ENCODE measurements around the gene BNIP5.
"Not testable (repeated sequence)": the region's sequence is repeated elsewhere in the genome, so short reads cannot be mapped to it uniquely, and the experiment has no call there.

The BNIP5 gene

DNA sequence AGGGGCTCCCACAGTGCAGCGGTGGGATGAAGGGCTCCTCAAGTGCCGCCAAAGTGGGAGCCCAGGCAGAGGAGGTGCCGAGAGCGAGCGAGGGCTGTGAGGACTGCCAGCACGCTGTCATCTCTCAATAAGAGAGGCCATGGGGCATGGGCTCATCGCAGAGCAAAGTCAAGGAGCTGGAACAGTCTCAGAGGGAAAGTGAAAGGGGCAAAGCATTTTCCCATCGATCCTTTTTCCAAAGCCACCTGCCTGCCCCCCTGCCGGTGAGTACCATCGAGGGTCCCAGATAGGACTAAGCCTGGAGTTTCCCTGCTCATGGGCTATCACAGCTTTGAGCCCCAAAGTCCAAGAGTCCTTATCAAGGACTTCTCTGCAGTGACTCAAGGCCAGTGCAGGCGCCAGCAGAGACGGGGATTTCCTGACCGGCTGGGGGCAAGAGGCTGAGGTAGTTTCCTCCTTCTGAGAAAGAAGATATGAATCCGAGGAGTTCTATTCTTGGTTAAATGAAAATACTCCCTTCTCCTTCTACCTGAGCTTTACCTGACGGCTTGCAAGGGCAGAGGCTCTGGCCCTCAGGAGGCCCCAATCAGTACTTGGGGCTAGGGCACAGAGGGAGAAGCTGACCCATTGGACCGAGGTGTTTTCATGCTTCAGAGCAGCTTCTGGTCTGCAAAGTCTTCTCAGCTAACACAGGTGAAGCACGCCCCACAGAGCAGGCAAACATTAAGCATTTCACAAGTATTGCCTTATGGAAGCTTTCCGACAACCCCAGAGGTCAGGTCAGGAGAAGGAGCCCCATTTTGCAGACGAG lies 28.2 kb upstream of the BNIP5 start:
- DNase-seq, result no peak

DNA sequence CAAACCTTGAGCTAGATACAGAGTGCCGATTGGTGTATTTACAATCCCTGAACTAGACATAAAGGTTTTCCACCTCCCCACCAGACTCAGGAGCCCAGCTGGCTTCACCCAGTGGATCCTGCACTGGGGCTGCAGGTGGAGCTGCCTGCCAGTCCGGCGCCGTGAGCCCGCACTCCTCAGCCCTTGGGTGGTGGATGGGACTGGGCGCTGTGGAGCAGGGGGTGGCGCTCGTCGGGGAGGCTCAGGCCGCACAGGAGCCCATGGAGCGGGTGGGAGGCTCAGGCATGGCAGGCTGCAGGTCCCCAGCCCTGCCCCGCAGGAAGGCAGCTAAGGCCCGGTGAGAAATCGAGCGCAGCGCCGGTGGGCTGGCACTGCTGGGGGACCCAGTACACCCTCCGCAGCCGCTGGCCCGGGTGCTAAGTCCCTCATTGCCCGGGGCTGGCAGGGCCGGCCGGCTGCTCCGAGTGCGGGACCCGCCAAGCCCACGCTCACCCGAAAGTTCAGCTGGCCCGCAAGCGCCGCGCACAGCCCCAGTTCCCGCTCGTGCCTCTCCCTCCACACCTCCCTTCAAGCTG lies 27.5 kb upstream of the BNIP5 start:
- not testable (repeated sequence) for DNase-seq

DNA sequence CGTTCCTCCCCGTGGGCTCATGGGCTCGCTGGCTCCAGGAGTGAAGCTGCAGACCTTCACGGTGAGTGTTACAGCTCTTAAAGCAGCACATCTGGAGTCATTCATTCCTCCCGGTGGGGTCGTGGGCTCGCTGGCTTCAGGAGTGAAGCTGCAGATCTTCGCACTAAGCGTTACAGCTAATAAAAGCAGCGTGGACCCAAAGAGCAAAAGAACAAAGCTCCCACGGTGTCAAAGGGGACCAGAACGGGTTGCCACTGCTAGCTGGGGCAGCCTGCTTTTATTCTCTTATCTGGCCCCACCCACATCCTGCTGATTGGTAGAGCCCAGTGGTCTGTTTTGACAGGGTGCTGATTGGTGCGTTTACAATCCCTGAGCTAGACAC lies 26.7 kb upstream of the BNIP5 start:
- not testable (repeated sequence) for DNase-seq

DNA sequence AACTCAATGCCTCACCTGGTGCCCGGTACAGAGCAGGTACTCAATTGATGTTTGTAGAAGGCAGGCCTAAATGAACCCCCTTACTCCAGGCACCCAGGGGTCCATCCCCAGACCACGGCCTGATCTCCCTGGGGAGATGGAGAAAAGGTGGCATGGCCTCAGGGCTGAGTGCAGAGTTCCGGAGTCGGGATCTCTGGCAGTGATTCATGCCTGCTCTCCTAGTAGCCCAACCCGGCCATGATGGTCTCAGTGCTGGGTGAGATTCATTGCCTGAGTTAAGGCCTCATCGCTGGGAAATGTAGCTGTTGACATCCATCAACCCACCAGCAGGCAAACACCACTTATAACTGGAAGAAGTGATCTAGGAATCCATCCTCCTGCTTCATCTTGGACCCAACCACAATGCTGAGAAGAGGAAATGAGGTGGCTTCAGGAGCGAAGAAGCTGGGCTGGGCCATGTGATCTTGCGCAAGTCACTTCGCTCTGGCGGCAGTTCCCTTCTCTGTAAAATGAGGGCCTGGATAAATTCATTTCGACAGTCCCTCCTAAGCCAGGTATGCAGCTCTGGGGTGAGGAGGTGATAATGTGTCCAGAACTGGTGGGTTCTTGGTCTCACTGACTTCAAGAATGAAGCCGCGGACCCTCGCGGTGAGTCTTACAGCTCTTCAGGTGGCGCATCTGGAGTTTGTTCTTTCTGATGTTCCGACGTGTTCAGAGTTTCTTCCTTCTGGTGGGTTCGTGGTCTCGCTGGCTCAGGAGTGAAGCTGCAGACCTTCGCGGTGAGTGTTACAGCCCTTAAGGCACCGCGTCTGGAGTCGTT lies 26.1 kb upstream of the BNIP5 start:
- no peak for DNase-seq

DNA sequence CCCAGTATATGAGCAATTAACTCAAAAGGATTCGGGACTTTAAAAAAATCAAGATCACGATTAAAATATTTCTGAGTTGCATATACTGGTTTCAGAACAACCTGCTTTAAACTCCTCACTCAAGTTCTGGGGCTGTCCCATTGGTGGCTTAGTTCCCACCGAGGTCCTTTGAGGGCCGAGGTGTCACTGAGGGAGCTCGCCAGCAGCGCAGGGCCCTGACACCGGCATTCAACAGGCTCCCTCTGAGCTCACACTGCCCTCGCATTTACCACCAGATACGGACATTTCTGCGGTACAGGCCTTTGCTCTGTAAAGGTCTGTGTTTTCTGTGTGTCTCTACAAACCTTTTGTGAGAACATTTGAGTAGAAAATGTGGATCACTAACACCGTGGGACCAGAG lies 24.4 kb upstream of the BNIP5 start:
- DNase-seq, result no peak

DNA sequence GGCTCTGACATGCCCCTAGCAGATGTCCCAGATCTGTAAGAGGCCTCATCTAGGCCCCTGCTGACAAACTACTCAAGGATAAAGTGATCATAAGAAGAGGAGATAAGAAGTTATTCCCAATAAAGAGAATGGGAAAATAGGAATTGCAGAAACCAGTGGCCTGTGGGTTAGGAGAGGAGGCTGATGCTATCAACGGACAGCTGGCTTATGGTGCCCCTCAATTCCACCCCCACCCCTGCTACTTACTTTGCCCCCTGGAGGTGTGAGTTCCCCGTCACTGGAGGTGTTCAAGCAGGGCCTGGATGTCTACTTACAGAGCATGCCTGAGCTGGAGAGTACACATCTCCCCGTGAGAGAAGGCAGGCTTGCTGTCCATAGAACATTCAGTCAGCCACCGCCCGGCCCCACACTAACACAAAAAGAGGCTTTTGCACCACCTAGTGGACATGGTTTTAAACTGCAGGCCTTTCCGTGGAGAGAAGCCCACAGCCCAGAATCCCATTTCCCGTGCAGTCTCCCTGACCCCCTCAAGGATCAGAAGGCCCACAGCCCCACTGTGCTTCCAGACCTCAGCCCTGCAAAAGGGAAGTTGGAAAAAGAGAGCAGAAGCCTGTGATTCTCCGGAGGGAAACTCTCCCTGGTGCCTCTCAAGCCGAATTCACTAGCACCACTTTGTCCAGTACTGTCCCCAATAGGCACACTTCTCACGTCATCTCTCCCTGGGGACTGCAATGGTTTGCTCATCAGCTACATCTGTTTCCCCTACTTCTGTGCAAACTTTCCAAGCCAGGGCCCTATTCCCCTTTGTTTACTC lies 23.8 kb upstream of the BNIP5 start:
- DNase-seq, result peak; percentile 62

DNA sequence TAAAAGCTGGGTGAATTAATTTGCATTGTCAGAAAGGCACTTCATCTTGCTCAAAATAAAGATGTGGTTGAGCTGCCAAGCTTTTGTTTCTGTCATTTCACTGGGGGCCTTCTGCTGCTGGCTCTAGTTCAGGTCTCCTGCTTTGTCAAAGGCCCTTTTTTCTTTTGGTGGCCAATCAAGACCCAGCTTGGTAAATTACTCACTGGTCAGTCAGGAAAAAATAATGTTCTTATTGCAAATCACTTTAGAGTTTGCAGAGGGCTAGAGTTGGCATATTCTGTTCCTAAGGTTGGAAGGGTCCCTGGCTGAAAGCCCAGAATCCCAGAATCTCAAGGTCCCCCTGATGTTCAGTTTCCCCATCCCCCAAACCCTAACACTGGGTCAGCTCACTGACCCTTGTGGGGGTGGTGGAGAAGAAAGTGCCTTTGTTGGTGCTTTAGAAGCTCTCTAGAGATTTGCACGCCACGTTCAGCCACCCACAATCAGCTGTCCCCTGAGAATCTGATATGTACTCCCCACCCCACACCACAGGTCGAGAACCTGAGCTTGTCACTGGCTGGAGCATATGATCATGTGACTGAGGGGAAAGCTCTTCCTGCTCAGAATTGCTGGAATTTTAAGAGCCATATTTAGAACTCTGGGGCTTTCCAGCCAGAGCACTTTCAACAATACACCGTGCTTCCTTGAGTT lies 21.7 kb upstream of the BNIP5 start:
- DNase-seq, result no peak

DNA sequence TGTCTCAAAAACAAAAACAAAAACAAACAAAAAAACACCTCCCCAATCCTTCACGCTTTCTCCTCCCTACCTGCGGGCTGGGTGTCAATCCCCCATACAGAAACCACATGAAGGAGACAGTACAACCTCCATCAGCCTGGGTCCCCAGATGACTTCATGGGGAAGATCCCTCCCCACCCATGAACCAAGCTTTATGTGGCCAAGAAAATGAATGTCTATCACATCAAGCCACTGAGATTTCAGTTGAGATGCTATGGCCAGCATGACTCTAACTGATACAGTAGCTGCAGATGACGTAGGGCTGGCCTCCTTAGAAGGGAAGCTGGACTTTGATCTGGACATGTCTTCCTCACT lies 21.2 kb upstream of the BNIP5 start:
- DNase-seq, result no peak

DNA sequence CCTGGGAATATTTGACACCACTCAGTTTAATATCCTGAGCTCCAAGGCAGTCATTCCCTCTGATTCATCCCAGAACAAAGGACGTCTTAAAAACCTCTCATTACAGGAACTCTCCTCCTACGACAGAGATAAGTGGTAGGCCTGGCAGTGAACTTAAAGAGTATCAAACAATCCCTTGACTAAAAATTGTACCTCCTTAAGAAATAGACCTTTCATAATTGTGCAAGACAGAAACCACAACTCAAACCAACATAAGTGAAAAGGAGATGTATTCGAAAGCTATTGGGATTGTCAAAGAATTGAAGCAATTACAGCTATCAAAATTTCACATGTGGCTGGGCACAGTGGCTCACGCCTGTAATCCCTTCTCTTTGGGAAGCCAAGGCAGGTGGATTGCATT lies 19.1 kb upstream of the BNIP5 start:
- DNase-seq, result no peak

DNA sequence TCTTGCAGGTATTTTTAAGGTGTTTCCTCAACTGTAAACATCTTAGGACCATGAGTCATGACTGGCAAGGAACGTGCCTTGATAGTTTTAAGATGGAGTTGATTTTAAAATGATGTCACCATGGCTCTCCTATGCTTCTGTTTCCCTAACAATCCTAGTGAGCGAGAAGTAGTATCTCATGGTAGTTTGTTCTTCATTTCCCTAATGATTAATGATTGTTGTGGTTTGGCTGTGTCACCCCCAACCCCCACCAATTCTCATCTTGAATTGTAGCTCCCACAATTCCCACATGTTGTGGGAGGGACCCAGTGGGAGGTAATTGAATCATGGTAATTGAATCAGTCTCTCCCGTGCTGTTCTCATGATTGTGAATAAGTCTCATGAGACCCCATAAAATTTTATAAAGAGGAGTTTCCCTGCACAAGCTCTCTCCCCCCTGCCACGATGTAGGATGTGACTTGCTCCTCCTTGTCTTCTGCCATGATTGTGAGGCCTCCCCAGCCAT lies 16.8 kb upstream of the BNIP5 start:
- DNase-seq, result no peak

DNA sequence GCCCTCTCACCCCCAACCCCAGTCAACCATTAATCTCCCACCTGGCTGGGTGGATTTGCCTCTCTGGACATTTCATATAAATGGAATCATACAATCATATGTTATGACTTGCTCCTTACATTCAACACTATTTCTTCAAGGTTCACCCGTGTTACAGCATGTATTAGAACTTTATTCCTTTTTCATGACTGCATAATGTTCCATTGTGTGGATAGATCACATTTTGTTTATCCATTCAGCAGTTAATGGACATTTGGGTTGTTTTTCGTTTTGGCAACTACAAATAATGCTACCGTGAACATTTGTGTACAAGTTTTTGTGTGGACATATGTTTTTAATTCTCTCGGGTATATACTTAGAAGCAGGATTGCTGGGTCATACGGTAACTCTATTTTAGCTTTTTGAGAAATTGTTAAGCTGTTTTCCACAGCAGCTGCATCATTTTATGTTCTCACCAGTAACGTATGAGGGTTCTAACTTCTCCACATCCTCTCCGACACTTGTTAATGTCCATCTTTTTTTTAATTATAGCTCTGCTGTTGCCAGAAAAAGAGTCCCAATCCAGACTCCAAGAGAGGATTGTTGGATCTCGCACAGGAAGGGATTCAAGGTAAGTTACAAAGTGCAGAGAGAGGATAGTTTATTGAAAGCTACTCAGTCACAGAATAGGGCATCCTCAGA lies 15.9 kb upstream of the BNIP5 start:
- DNase-seq, result no peak

DNA sequence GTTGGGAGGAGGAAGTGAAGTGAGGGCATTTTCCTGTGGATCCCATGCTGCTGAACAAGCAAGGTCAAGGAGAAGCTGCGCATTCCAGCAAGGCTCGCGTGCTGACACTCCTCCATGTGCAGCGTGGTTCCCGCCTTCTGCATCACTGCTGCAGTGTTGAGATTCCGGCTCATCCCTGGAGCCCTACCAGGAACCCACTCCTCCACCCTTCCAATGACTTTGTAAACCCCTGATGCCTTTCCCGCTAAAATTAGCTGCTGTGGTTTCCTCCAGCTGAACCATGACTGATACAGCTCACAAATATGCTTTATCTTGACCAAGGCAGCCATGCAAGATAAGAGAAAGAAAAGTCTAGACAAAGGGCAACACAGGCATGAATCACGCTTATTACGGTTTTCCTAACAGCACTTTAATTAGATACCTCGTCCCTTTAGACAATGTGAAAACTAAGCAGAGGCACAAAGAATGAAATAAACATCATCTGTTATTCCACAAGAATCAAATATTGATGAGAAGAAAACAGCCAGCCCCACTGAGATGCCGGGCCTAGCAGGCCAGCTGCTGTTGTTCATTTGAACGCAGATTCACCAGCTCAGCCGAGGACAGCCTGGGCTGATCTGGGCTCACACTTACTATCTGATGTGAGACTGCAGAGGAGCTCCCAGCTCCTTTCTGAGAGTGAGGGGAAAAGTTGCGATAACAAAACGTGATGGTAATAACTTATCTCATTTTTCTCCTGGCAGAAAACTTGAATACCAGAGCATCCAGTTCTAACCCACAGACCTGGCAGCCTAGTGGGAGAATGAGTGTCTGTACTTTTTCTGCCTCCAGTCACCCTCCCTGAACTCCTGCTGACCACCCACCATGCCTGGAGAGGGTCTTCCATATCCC lies 14.2 kb upstream of the BNIP5 start:
- DNase-seq, result no peak

DNA sequence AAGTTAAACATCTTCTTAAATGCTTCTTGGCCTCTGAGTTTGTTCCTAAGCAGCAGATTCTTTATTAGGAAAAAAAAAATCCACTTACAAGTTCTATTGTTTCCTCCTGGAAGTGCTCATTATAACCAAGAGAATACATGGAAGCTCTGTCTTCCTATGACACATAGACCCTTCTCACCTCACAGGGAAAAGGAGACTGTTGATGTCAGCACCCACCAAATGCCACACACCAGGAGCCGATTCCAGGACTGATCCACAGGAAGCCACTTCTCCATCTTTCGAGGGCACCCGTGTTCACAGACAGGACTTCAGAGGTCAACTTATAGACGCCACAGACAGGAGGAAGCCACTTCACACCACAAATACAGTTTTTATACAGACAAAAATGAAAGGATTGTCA lies 13.4 kb upstream of the BNIP5 start:
- DNase-seq, result no peak

DNA sequence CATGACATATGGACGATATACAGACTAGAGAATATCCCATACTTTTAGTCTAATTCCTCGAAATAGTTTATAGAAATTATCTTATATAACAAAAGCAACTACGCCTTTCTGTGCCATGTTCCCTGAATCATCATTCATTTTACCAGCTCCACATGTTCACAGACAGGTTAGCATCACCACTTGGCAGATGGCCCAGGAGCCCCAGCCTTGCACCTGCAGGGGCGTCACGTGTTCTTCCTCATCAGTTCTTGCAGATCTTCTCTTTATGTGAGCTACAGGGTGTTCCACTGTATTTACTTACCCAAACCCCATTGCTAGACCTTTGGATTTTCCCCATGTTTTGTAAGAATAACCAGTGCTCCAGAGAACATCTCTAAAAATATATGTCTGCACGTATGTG lies 12.6 kb upstream of the BNIP5 start:
- no peak for DNase-seq

DNA sequence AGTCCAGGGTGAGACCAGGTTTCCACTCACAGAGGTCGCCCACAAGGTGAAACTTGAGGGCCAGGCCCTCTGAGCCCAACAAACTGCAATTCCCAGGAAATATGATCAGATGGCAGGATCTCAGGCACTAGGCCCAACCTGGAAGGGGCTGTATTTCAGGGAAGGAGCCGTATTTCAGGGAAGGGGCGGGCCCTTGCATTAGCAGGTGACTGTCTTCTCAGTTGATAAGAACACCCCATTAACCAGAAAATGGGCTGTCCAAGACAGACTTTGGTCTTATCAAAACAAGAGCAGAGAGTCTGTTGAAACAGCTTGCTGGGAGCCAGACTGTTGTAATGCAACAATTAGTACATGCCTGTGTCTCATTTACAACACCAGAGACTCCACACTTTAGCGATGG lies 10.9 kb upstream of the BNIP5 start:
- DNase-seq, result no peak

DNA sequence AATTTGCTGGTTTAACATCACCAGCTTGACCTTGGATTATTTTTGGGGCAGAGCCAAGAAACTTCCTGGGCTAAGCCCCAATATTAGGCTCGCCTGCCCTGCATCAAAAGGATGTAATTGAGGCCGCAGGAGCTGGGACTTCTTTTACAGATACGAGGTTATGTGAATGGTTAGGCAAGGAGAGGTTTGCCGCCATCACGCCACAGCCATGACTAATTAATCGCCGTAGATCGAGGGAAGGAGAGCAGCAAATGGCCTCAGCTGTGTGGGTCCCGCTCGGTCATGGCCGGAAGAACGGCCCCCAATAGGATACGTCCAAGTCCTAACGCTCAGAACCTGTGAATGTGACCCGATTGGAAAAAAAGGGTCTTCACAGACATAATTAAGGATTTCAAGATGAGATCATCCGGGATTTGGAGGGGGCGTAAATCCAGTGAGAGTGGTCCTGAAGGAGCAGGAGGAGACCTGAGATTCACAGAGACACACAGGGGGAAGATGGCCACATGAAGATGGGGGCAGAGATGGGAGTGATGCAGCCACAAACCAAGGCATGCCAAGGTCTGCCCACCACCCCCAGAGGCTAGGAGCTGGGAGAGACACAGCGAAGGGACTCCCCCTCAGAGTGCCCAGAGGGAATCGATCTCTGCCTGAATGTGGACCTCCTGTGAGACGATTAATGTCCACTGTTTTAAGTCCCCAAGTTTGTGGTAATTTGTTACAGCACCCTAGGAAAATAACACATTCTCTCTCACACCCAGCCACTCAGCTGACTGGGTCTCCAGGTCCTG lies 10.0 kb upstream of the BNIP5 start:
- no peak for DNase-seq

DNA sequence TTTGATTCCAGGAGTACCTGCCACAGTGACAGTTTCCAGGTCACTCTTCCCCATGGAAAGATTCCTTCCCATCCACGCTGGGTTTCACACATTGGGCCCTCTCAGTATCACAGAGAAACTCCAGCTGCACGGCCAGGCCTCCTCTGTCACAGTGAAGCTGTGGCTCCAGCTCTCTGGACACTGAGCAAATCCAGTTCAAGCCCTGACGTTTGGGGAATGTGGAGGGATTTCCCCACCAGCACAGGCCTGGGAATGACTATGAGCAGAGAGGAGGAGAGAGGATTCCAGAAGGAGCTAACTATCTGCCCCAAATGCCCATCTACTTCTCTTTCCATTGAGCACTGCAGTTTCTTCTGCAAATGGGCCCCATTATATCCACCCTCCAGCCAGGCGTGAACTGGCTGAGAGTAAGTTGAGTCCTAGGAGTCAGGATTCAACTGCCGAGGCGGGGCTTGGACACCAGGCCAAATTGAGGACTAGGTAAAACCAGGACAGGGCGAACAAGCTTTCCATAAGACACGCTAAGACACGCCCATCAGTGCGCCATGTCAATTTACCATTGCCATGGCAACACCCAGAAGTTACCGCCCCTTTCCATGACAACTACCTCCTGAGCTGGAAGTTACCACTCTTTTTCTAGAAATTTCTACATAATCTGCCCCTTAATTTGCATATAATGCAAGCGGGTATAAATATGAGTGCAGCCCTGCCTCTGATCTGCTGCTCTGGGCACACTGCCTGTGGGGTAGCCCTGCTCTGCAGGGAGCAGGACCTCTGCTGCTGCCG lies 9.2 kb upstream of the BNIP5 start:
- DNase-seq, result no peak

DNA sequence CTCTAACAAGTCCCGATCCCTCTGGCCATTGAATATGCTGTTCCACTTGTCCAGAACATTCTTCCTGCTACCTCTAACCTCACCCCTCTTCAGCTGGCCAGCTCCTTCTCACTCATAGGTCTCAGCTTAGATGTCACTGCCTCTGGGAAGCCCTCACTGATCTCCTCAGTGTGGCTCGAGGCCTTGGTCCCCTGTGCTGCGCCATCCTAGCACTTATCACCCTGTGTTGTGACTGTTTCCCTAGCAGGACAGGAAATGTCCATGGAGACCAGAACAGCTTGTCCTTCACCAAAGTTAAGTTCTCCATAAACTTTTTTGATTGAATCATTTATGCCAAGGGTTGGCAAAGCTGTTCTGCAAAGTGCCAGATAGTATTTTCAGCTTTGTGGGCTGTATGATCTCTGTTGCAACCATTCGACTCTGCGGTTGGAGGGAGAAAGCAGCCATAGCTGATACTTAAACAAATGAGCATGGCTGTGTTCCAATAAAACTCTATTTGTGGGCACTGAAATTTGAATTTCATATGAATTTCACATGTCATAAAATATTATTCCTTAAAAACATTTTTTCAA lies 6.5 kb upstream of the BNIP5 start:
- no peak for DNase-seq

Data from NK-92 treated with Interleukin-12 subunit alpha and Interleukin-12 subunit beta, amount 100 ng/mL, for 24 hours (cell line).